ENCODE results near the gene LAG3.
"Not testable (repeated sequence)": the region's sequence is repeated elsewhere in the genome, so short reads cannot be mapped to it uniquely, and the experiment has no call there.

DNA sequence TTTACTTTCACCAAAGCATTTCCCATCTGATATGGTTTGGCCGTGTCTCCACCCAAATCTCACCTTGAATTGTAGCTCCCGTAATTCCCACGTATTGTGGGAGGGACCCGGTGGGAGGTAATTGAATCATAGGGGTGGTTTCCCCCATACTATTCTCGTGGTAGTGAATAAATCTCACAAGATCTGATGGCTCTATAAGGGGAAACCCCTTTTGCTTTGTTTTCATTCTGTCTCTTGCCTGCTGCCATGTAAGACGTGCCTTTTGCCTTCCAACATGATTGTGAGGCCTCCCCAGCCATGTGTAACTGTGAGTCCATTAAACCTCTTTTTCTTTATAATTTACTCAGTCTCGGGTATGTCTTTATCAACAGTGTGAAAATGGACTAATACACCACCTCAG lies 29.0 kb upstream of the LAG3 start:
- TF ChIP-seq, protein P1, sequence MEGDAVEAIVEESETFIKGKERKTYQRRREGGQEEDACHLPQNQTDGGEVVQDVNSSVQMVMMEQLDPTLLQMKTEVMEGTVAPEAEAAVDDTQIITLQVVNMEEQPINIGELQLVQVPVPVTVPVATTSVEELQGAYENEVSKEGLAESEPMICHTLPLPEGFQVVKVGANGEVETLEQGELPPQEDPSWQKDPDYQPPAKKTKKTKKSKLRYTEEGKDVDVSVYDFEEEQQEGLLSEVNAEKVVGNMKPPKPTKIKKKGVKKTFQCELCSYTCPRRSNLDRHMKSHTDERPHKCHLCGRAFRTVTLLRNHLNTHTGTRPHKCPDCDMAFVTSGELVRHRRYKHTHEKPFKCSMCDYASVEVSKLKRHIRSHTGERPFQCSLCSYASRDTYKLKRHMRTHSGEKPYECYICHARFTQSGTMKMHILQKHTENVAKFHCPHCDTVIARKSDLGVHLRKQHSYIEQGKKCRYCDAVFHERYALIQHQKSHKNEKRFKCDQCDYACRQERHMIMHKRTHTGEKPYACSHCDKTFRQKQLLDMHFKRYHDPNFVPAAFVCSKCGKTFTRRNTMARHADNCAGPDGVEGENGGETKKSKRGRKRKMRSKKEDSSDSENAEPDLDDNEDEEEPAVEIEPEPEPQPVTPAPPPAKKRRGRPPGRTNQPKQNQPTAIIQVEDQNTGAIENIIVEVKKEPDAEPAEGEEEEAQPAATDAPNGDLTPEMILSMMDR (IDR thresholded peaks at IDR 0.05 in 2 of 3, conservative IDR thresholded peaks at IDR 0.05 in 1 of 3; ENCODE audit: borderline replicate concordance in 1 of 3, insufficient read depth in 1 of 3, low read depth in 2 of 3, low read length in 2 of 3) = not testable (repeated sequence)
- TF ChIP-seq POLR2A (IDR thresholded peaks at IDR 0.05; ENCODE audit: borderline replicate concordance, extremely low read depth, insufficient read depth, insufficient read length) = not testable (repeated sequence)
- TF ChIP-seq, protein P2, sequence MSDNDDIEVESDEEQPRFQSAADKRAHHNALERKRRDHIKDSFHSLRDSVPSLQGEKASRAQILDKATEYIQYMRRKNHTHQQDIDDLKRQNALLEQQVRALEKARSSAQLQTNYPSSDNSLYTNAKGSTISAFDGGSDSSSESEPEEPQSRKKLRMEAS (IDR thresholded peaks at IDR 0.05) = not testable (repeated sequence)

Data from HCT116 (cell line).